WTC11 (cell line): ENCODE data around the gene FOXRED1.

Experiments
- ATF2 ChIP-seq: sonication (generic); formaldehyde crosslinking; IDR thresholded peaks from 2 replicates; pipeline ENCODE4 v1.8.1; 2022; ENCODE audit warnings: low read depth, missing genetic modification reagents, borderline replicate concordance
- CTCF ChIP-seq: fragments of 200-600 bp; IDR thresholded peaks from 2 replicates; pipeline ENCODE4 v1.8.0; 2022; ENCODE audit warnings: antibody characterized with exemption
- ESRRA ChIP-seq: sonication (generic); formaldehyde crosslinking; IDR thresholded peaks from 2 replicates; pipeline ENCODE4 v1.8.1; 2022; ENCODE audit warnings: mild to moderate bottlenecking, missing genetic modification reagents, borderline replicate concordance
- MAX ChIP-seq: sonication (generic); formaldehyde crosslinking; IDR thresholded peaks from 2 replicates; pipeline ENCODE4 v1.8.0; 2022; ENCODE audit warnings: mild to moderate bottlenecking, missing genetic modification reagents
- PREB ChIP-seq: sonication (generic); formaldehyde crosslinking; IDR thresholded peaks from 2 replicates; pipeline ENCODE4 v1.8.1; 2022; ENCODE audit warnings: mild to moderate bottlenecking, missing genetic modification reagents, moderate library complexity, borderline replicate concordance
- USF1 ChIP-seq: sonication (generic); formaldehyde crosslinking; IDR thresholded peaks from 2 replicates; pipeline ENCODE4 v1.8.0; 2022; ENCODE audit warnings: mild to moderate bottlenecking, missing genetic modification reagents

- TF ChIP-seq USF1 (CRISPR knock-in tag) = no peak
- no peak for TF ChIP-seq ATF2
- TF ChIP-seq CTCF = no peak
- TF ChIP-seq MAX (CRISPR knock-in tag) = no peak
- no peak for TF ChIP-seq PREB (CRISPR knock-in tag)
- TF ChIP-seq ESRRA = no peak
Measured at GRCh38 chr11:126229858-126230540, 39.0 kb upstream of the FOXRED1 start.
